Measurements from ENCODE around the gene ZMYM4.

Gene ZMYM4

GRCh38 chr1:35426097-35426586 lies 157.6 kb downstream of the ZMYM4 start:
- peak; percentile 45 for DNase-seq

GRCh38 chr1:35428360-35428759 lies 159.9 kb downstream of the ZMYM4 start:
- DNase-seq, result no peak

- no peak for DNase-seq
Observed at GRCh38 chr1:35430762-35431161, 162.3 kb downstream of the ZMYM4 start.

- DNase-seq, result peak; percentile 70
Observed at GRCh38 chr1:35431173-35431599, 162.7 kb downstream of the ZMYM4 start.

GRCh38 chr1:35432231-35432630 lies 163.7 kb downstream of the ZMYM4 start:
- no peak for DNase-seq

- no peak for DNase-seq
Observed at GRCh38 chr1:35433714-35434113, 165.2 kb downstream of the ZMYM4 start.

- DNase-seq, result no peak
Observed at GRCh38 chr1:35434703-35435102, 166.2 kb downstream of the ZMYM4 start.

- DNase-seq, result no peak
Observed at GRCh38 chr1:35436078-35436477, 167.6 kb downstream of the ZMYM4 start.

- no peak for DNase-seq
Observed at GRCh38 chr1:35437200-35437599, 168.7 kb downstream of the ZMYM4 start.

- no peak for DNase-seq
Observed at GRCh38 chr1:35439626-35440025, 171.1 kb downstream of the ZMYM4 start.

- no peak for DNase-seq
Observed at GRCh38 chr1:35441926-35442579, 173.5 kb downstream of the ZMYM4 start.

GRCh38 chr1:35442734-35443133 lies 174.2 kb downstream of the ZMYM4 start:
- DNase-seq, result no peak

- DNase-seq, result no peak
Observed at GRCh38 chr1:35443768-35444518, 175.4 kb downstream of the ZMYM4 start.

- DNase-seq, result no peak
Observed at GRCh38 chr1:35444519-35444774, 175.9 kb downstream of the ZMYM4 start.

GRCh38 chr1:35447278-35447677 lies 178.8 kb downstream of the ZMYM4 start:
- DNase-seq, result peak; percentile 47

- no peak for DNase-seq
Observed at GRCh38 chr1:35448344-35448801, 179.9 kb downstream of the ZMYM4 start.

GRCh38 chr1:35449334-35450008 lies 181.0 kb downstream of the ZMYM4 start:
- no peak for DNase-seq

- peak; percentile 89 for DNase-seq
Observed at GRCh38 chr1:35451125-35451528, 182.6 kb downstream of the ZMYM4 start.

- peak; percentile 62 for DNase-seq
Observed at GRCh38 chr1:35452106-35452774, 183.7 kb downstream of the ZMYM4 start.

- DNase-seq, result no peak
Observed at GRCh38 chr1:35453031-35453430, 184.5 kb downstream of the ZMYM4 start.

- peak; percentile 57 for DNase-seq
Observed at GRCh38 chr1:35454176-35454575, 185.7 kb downstream of the ZMYM4 start.

- no peak for DNase-seq
Observed at GRCh38 chr1:35454616-35455015, 186.1 kb downstream of the ZMYM4 start.

- no peak for DNase-seq
Observed at GRCh38 chr1:35460796-35461195, 192.3 kb downstream of the ZMYM4 start.
